ENCODE data around the gene QRFP.

DNA sequence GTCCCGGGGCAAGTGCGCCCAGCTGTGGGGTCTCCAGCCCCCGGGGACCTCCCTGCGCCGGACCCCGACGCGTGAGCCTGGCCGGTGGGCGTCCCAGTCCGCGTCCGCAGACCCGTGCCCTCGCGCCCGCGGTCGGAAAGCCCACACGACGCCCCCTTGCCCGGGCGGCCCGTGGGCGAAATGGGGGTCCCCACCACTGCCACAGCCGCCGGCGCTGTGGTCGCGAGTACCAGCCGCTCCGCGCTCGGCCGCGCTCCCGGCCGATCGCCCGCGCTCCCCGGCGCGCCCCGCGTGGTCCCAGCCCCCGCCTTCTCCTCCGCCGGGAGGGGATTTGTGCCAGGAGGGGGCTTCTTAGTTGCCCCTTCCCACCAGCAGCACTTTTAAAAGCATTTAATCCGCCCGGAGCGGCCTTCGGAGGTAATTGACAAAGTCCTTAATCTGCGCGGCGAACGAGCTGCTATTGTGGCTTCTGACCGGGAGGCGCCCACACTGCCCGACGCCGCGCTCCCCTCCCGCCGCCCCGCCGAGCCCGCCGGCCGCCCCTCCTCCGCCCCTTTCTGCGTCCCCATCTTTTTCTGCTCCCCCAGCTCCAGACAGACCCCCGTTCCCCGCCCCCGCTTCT is 42.9 kb upstream of the QRFP start:
- TF ChIP-seq, protein P1, sequence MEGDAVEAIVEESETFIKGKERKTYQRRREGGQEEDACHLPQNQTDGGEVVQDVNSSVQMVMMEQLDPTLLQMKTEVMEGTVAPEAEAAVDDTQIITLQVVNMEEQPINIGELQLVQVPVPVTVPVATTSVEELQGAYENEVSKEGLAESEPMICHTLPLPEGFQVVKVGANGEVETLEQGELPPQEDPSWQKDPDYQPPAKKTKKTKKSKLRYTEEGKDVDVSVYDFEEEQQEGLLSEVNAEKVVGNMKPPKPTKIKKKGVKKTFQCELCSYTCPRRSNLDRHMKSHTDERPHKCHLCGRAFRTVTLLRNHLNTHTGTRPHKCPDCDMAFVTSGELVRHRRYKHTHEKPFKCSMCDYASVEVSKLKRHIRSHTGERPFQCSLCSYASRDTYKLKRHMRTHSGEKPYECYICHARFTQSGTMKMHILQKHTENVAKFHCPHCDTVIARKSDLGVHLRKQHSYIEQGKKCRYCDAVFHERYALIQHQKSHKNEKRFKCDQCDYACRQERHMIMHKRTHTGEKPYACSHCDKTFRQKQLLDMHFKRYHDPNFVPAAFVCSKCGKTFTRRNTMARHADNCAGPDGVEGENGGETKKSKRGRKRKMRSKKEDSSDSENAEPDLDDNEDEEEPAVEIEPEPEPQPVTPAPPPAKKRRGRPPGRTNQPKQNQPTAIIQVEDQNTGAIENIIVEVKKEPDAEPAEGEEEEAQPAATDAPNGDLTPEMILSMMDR (IDR thresholded peaks at IDR 0.05), result no peak
- no peak for TF ChIP-seq RAD21 (IDR thresholded peaks at IDR 0.05; ENCODE audit: low read length)
- TF ChIP-seq SMC3 (IDR thresholded peaks at IDR 0.05; ENCODE audit: low read depth, low read length), result no peak
- no peak for TF ChIP-seq FOXJ3 (CRISPR knock-in tag; IDR thresholded peaks at IDR 0.05)
- TF ChIP-seq, protein P2, sequence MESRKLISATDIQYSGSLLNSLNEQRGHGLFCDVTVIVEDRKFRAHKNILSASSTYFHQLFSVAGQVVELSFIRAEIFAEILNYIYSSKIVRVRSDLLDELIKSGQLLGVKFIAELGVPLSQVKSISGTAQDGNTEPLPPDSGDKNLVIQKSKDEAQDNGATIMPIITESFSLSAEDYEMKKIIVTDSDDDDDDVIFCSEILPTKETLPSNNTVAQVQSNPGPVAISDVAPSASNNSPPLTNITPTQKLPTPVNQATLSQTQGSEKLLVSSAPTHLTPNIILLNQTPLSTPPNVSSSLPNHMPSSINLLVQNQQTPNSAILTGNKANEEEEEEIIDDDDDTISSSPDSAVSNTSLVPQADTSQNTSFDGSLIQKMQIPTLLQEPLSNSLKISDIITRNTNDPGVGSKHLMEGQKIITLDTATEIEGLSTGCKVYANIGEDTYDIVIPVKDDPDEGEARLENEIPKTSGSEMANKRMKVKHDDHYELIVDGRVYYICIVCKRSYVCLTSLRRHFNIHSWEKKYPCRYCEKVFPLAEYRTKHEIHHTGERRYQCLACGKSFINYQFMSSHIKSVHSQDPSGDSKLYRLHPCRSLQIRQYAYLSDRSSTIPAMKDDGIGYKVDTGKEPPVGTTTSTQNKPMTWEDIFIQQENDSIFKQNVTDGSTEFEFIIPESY (IDR thresholded peaks at IDR 0.05; ENCODE audit: borderline replicate concordance, low read depth), result no peak
- no peak for TF ChIP-seq EP300 (IDR thresholded peaks at IDR 0.05; ENCODE audit: borderline replicate concordance in 1 of 2, low read depth in 1 of 2, low read length in 1 of 2)
- TF ChIP-seq SIN3A (IDR thresholded peaks at IDR 0.05; ENCODE audit: borderline replicate concordance, low read depth, low read length), result no peak
- no peak for TF ChIP-seq EZH2phosphoT487 (IDR thresholded peaks at IDR 0.05; ENCODE audit: borderline replicate concordance, low read depth)
- no peak for TF ChIP-seq CHD2 (IDR thresholded peaks at IDR 0.05; ENCODE audit: low read length, partially characterized antibody)
- no peak for TF ChIP-seq POLR2AphosphoS5 (IDR thresholded peaks at IDR 0.05; ENCODE audit: low read depth, low read length)

Data from SK-N-SH (cell line).